Inferior parietal cortex (tissue), 1 donor: ENCODE measurements around the gene SPATC1L.
A peak's percentile ranks its signal among the peaks of the same experiment; 100 is the strongest.
"Not testable (repeated sequence)": the region's sequence is repeated elsewhere in the genome, so short reads cannot be mapped to it uniquely, and the experiment has no call there.

Experiments
- DNase-seq: peaks from one replicate; pipeline ENCODE4 v3.0.0-alpha.2; 2016; ENCODE audit errors: extremely low spot score

The SPATC1L gene

DNA sequence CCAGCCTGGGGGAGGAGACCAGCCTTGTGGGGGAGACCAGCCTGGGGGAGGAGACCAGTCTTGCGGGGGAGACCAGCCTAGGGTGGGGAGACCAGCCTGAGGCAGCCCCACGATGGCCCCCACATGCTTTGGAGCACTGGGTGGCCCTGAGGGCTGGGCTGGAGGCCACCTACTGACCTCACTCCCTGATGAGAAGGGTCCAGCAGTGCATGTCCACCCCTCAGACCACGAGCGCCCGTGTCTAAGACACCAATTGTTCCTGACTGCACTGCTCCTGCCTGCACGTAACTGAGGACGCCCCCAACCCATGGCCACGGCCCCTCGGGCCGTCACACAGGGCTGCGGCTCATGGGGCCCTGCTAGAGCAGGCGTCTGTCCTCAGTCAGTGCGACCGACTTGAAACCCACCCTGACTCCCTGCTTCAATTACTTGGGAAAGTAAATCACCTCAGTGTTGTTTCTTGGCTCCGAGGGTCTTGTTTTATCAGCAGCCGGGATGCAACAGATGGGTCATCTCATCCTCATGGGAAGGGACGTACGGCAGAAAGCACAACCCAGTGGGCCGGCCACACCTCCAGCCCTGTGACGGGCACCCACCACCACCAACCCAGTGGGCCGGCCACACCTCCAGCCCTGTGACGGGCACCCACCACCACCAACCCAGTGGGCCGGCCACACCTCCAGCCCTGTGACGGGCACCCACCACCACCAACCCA lies at the start of gene SPATC1L:
Gene SPATC1L, minus strand, starts transcription at position 550 of the 715 bp plus-strand sequence. CDS start 1,643 bp downstream, outside the sequence.
- peak; percentile 58 for DNase-seq

DNA sequence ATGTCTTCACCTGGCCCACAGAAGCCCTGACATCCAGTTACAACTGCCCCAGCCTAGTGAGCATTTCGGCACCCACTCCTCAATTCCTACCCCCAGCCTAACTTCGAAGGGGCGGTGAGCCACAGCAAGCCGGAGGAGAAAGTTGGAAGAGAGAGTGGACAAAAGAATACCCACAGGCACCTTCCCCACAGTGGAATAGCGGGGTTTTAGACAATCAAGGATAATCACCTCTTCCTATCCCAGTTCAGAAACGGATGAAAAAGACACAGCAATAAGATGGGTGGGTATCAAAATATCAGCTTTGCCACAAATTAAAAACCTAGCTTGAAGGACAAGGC lies 45.6 kb upstream of the SPATC1L start:
- DNase-seq: no peak

DNA sequence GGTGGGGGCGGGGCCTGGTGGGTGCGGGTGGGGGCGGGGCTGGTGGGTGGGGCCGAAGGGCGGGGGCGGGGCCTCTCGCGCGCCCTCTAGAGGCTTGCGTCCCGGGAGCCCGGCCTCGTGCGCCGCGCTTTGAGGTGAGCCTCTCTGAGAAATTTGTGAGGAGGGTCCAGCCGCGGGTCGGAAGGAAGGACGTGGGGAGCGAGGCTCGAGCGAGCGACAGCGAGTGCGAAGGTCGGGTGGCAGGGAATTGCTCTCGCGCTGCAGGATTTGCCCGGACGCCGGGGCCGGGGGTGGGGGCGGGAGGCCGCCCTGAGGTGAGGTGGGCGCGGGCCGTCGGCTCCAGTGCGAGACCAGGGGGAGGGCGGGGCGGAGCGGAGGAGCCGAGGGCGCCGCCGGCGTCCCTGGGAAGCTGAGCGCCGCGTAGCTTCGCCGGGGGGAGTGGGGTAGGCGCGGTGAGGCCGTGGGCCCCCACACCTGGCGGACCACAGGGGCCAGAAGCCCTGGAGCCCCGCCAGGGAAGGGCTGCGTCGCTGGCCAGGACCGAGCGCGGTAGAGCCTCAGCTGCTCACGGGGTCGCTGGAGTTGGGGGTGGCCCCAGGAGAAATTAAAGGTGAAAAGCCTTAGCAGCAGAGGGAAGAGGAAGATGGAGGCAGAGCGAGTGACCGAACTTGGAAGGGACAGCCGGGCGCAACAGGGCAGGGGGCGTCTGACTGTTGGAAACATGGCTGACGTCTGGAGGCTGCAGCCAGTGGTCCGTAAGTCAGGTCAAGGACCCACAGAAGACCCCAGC lies 45.1 kb upstream of the SPATC1L start:
- peak; percentile 36 for DNase-seq

DNA sequence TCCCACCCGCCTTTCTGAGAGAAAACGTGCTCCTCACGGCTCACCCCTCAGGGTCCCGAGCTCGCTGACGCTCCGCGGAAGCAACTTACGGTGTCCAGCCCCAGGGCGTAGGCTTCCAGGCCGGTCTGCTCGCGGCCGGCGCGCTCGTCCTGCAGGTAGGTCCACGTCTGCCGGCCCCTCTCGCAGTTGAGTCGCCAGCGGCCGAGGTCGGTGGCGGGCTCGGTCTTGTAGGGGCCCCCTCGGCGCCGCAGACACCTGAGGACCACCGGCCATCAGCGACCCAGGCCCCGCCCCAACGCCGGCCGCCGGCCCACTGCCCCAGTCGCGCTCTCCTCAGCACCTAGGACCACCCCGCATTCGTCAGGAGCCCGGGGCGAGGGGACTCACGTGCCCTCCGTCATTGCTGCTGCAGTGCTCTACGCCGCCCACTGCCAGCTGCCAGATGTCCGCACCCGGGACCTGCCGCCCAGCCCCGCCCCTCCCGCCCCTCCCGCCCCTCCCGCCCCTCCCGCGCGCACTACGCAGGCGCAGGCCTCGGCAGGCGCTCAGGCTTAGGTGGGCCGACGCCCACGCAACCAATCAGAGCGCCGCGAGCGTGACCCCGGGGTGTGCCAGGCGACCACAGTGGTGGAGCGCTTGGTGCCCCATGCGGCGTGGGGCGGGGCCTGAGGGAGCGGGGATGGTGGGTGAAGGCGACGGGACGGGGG lies 44.2 kb upstream of the SPATC1L start, which contains the start of gene LSS:
Gene LSS, minus strand, starts transcription at position 430 of the 707 bp plus-strand sequence. Its CDS starts 29 bp downstream, at position 401.
- DNase-seq: peak; percentile 91

DNA sequence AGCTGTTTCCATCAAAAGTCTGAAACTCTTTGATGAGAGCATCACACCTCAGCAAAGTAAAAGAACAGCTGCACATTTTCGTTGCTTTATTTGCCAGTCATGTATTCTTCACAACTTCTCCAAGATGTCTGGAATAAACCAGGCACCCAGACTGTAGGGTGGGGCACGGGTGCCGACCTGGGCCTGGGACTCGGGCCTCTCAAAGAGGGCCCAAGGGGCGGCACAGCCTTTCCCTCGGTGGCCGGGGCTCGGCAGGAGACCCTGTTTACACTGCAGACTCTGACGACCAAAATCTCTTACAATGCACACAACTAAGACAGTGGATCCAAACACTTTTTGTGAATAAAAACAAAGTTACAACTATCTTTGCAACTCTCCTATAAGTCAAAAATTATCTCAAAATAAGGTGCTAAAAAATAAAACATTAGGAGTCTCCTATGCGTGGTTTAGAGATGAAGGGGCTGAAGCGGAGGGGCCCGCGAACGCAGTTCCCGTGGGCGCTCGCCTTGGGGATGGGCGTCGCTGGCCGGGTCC lies 43.6 kb upstream of the SPATC1L start:
- peak; percentile 26 for DNase-seq

DNA sequence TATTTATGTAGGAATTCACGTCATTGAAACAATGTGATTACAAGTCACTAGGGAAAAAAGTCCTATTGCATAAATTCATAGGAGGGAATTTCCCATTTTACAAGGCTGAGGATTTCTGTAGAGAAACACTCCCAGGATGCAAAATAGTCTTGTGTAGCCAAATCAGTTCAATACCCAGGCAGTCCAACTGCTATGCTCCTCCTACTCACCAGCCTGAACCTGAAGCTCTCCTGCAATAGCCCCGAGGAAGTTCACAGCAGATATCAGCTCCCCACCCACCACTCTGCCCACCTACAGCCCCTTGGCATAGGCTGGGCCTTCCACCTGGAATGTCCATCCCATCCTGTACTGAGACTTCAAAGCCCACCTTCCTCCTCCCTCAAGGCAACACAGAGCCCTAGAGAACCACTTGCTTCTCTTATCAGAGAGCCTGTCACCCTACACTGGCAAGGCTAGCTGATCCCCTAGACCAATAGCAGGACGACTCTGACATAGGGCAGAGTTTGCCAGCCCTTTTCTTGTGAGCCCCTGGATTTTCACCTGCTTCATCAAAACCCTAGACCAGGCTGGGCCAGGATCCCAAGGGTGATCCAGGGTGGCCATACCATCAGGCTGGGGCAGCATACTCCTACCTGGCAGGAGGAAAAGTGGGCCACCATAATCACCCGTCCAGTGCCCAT lies 42.8 kb upstream of the SPATC1L start:
- peak; percentile 34 for DNase-seq

DNA sequence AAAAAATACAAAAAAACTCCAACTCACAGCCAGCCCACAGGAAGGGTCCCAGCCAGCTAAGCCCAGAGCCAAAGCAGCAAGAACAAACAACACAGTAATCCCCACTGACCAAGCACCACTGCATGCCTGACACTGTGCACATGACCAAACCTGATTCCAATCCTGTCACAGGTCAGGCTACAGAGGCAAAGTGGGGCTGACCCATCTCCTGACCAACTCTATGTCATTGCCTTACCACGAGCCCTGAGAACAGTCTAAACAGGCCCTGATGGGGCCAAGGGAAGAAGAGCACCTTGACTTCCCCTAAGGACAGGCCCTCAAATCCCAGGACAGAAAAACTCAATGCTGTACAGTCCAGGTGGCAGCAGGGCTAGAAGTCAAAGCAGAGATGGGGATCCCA lies 41.9 kb upstream of the SPATC1L start:
- DNase-seq: no peak

DNA sequence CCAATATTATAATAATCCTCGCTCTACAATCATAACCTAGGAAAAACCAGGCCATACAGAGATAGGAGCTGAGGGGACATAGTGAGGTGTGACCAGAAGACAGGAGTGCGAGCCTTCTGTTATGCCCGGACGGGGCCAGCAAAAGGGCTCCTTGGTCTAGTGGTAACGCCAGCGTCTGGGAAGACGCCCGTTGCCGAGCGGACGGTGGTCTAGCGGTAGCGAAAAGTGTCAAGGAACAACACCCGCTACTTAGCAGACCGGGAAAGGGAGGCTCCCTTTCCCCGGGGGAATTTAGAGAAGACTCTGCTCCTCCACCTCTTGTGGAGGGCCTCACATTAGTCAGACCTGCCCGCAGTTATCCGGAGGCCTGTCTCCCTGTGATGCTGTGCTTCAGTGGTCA lies 39.4 kb upstream of the SPATC1L start:
- DNase-seq: not testable (repeated sequence)

DNA sequence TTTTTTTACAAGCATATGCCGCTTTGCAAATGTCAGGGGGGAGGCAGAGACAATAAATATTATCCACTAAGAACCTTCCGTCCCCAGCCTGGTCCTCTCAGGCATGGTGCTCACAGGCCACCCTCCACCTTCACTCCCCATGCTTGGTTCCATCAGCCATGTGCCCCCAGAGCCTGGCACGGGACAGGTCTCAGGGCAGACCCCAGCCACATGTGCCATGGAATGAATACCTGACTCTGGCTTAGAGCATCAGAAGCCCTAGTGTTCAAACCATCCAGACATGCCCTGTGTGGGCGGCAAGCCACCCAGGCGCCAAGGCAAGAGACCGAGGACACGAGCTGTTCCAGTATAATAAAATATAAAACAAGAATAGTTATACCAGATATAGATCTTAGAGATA lies 39.0 kb upstream of the SPATC1L start:
- no peak for DNase-seq

DNA sequence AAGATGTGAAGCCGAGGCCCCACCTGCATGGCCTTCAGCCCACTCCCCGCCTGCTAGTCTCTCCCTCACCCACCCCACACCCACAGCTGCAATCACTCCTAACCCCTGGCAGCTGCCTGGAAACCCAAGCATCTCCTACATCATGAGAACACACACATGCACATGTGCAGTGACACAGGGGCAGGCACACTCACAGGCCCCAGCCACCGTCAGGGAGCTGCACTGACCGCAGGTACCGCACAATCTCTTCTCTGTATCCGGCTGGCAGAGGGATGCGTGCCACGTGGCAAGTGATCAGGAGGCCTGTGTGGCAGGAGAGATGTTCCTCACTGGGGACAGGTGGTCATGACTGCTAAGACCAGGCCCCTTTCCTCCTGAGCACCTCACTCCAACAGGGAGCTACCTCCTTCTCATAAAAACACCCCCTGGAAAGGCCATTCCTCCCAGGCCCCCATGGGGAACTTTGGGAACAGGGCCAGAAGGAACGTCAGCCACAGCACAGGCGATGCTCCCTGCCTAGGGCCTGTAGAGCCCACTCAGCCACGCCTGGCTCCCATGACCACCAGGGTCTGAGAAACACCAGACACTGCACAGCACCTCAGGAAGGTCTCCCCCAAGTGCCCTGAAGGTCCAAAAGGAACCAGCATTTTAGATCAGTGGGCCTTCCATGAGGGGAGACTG lies 38.3 kb upstream of the SPATC1L start:
- no peak for DNase-seq

DNA sequence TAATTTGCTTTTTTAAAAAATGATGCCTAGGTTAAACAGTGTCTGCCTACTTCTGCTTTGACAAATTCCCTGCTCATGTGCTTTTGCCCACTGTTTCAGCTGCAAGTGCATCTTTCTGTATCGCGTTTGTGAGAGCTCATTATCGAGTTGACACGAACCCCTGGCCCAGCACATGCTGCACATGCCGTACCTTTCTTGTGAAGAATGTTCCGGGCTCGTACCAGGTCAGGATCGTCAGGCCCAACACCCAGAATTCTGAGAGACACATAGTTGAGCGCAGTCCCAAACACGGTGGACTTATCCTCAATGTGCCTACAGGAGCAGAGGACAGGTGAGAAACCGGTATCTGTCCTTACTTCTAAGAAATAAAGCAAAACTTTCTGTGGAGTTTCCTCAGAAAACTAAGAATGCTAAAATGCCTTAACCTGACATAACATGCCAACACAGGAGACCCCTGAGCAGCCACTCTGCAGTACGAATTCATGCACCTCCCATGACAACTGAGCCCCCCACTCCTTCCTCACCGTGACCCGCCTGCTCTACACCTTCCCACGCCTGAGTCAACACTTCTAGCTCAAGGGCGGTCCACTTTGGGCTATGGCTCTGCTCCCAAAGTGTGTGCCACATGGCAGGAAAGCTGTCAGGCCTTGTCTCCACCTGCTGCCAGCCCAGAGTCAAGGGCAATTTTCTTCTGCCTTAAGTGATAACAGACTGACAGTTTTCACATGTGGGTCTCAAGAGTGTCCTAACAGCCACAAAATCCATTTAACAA lies 37.6 kb upstream of the SPATC1L start:
- no peak for DNase-seq

DNA sequence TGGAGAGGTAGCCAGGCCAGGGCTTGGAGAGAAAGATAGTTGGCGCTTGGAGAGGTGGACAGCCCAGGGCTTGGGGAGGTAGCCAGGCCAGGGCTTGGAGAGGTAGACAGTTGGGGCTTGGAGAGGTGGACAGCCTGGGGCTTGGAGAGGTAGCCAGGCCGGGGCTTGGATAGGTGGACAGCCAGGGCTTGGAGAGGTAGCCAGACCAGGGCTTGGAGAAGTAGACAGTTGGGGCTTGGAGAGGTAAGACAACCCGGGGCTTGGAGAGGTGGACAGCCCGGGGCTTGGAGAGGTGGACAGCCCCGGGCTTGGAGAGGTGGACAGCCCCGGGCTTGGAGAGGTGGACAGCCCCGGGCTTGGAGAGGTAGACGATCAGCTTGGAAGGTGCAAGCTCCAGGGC lies 36.6 kb upstream of the SPATC1L start:
- DNase-seq: no peak

DNA sequence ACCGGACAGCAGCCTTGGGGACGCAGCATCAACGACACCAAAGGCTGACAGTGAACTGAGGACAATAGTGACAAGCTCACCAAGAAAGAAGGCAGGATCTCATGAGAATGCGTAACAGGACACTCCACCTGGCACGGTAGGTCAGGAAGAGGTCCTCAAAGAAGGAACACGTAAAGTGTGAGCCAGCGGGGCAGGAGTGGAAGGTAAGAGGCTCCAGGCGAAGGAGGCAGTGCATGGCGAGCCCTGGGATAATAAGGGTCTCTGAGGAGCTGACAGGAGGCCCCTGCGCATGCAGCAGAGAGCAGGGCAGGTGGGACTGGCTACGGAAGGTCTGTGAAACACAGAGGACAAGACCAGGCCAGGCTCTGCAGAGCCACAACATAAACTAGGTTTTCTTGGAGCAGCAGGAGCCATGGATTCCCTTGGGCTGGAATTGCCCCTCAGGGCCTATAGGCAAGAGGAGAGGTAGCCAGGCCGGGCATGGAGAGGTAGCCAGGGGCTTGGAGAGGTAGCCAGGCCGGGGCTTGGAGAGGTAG lies 36.1 kb upstream of the SPATC1L start:
- no peak for DNase-seq

DNA sequence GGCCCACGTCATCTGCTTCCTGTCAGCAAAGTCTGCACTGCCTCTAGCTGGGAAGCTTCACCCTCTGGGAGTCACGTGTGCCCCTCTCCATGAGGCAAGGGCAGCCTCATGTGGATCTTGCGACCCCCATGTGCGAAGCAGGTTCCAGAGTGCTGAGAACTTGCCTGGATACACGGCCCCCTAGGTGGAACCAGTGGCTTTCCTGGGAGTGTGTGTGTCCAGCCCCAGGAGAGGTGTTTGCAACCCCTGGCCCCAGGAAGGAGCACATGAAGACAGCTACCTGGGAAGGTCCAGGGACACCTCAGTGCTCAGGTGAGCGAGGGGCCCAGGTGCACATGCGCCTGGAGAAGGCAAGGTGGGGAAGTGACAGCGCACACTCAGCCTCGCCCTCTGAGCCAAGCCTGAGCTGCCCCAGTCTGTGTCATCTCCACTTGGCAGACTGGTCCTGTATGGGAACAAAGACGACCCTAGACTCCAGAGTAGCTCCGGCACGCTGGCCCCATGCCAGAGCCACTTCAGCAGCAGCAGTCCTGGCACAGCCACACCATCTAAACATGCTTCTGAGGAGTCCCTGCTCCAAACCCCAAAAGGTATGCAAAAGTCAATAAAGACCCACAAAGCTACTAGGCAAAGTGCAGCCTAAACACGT lies 35.5 kb upstream of the SPATC1L start:
- no peak for DNase-seq

DNA sequence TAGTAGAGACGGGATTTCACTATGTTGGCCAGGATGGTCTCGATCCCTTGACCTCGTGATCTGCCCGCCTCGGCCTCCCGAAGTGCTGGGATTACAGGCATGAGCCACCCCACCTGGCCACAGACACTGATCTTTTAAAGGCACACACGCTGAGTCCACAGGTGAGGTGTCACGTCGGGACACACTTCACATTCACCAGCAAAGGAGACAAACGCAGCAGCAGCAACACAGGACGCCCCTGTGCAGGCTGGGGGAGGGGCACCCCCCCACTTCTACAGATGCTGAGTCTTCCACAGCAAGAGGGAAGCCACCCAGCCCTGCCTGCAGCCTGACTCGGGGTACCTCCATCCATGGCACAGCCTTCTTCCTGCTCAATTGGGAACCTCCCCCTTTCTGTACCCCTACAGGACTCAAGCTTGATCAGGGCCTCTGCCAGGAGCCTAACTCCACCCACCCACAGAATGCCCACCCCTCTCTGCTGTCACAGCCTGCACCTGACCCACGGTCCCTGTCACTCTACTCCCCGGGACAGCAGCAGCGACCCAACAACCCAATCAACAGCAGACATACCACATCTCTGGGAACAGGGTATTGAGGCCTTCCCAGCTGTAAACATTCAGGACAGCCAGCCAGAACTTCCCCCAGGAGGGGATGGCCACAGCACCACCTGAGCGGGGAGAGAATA lies 34.8 kb upstream of the SPATC1L start:
- no peak for DNase-seq

DNA sequence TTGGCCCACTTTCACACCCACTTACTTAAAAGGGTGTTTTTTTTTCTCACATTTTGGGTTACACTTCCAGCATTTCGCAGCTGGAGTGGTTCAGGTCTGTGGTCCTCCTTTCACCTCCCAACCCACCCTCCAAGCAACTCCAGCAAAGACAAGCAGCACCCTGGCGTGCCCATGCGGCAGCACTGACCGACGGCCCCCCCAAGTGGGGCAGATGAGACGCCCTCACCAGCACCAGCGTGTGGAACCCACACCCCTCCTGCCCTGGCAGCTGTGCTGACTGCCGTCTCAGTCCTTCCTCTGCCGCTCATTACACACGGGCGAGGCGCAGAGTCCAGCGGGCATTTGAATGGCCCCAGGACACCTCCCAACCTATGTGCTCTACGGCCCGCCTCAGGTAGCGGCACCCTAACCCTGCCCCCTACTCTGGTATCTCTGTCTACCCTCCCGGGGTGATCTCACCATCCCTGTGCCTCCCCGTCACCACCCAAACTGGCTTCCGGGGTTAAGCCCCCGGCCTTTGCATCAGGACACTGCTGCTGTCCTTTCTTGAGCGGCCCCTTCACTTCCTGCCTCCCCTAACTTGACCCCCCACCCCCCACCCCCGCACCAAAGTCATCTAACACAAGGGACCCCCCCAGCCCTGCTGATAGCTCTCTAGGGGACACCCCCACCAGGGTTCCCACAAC lies 33.4 kb upstream of the SPATC1L start:
- no peak for DNase-seq

DNA sequence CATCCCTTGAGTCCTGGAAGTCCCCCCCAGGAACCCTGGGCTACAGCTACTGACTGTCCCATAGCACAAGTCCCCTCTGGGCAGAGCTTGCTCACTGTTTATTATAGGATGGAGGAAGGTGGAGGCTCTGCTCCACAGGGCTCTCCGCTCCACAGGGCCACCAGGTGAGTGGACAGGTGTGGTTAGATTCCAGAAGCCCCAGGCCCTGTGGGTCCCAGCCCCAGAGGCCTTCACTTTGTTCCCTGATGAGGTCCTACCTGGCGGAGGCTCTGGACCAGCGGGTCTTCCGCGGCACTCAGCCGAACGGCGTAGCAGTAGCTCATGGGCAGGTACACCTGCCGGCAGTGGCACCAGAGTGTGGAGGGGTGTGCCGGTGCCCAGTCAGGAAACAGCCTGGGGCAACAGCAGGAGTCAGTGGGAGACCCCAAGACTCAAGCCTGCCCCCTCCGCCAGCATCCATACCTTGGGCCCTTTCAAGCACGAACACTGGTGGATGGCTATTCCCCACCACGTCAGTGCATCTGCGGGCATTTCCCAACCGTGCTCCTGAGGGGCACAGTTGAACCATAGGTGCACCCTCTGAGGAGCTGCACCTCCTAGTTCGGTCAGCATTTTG lies 32.0 kb upstream of the SPATC1L start:
- no peak for DNase-seq
